CD8-positive, alpha-beta memory T cell (primary cell): ENCODE measurements around the gene OR1F1. TPM values are rescaled to one million over a fixed set of nuclear protein-coding genes. Genes with fewer than 3 reads are reported as not detected.
"Not testable (repeated sequence)": the region's sequence is repeated elsewhere in the genome, so short reads cannot be mapped to it uniquely, and the experiment has no call there.

Experiments
- CTCF ChIA-PET: fragments of 350-600 bp; sonication (Branson Sonifier 250); formaldehyde crosslinking; loops from one replicate; lab custom pipeline; 2021; ENCODE audit warnings: antibody characterized with exemption; lab: Charles Lee
- POLR2A ChIA-PET: fragments of 350-600 bp; sonication (Branson Sonifier 250); formaldehyde crosslinking; loops from one replicate; lab custom pipeline; 2021; ENCODE audit warnings: antibody characterized with exemption; lab: Charles Lee
- DNase-seq, 5 donors: peaks; one replicate each; pipeline versions ENCODE4 v3.0.0 to v3.0.0-alpha.2; 2020 to 2022; ENCODE audit warnings: mixed read lengths in 1 of 5
- H3K27ac ChIP-seq: one replicate; pipeline ENCODE4 v1.7.0; 2013; ENCODE audit warnings: low read depth, mild to moderate bottlenecking, low read length, moderate library complexity
- H3K27me3 ChIP-seq: 2 replicates; pipeline ENCODE4 v1.7.0; 2013; ENCODE audit warnings: low read length, mild to moderate bottlenecking; ENCODE audit not compliant: insufficient read depth, poor library complexity, severe bottlenecking
- H3K36me3 ChIP-seq: 2 replicates; pipeline ENCODE4 v1.7.0; 2013; ENCODE audit warnings: mild to moderate bottlenecking, low read length, moderate library complexity; ENCODE audit not compliant: insufficient read depth
- H3K4me1 ChIP-seq: 2 replicates; pipeline ENCODE4 v1.7.0; 2013; ENCODE audit warnings: mild to moderate bottlenecking, low read length, moderate library complexity; ENCODE audit not compliant: insufficient read depth
- H3K4me3 ChIP-seq: 2 replicates; pipeline ENCODE4 v1.7.0; 2013; ENCODE audit warnings: mild to moderate bottlenecking, low read length
- H3K9me3 ChIP-seq: 2 replicates; pipeline ENCODE4 v1.7.0; 2013; ENCODE audit warnings: mild to moderate bottlenecking, low read length
- H3K27ac Mint-ChIP-seq, 8 donors: one replicate each; pipeline ENCODE4 v1.8.0; 2020 to 2021; ENCODE audit warnings: mixed read lengths in 8 of 8, mild to moderate bottlenecking in 6 of 8, inconsistent platforms in 3 of 8, moderate library complexity in 3 of 8
- H3K27me3 Mint-ChIP-seq, 2 donors: one replicate each; pipeline ENCODE4 v1.8.0; 2020 to 2021; ENCODE audit warnings: mixed read lengths in 2 of 2, mild to moderate bottlenecking in 1 of 2, moderate library complexity in 1 of 2
- H3K36me3 Mint-ChIP-seq, 3 donors: one replicate each; pipeline ENCODE4 v1.8.0; 2020 to 2021; ENCODE audit warnings: mixed read lengths in 3 of 3, inconsistent platforms in 1 of 3, mild to moderate bottlenecking in 1 of 3
- H3K4me1 Mint-ChIP-seq, 3 donors: one replicate each; pipeline ENCODE4 v1.8.0; 2020 to 2021; ENCODE audit warnings: mixed read lengths in 3 of 3, inconsistent platforms in 1 of 3, mild to moderate bottlenecking in 1 of 3
- H3K4me3 Mint-ChIP-seq, 7 donors: one replicate each; pipeline ENCODE4 v1.8.0; 2020 to 2021; ENCODE audit warnings: mixed read lengths in 7 of 7, mild to moderate bottlenecking in 6 of 7, moderate library complexity in 4 of 7, inconsistent platforms in 2 of 7
- H3K9me3 Mint-ChIP-seq, 5 donors: one replicate each; pipeline ENCODE4 v1.8.0; 2020 to 2022; ENCODE audit warnings: mixed read lengths in 5 of 5, mild to moderate bottlenecking in 3 of 5, moderate library complexity in 2 of 5, inconsistent platforms in 1 of 5
- polyA plus RNA-seq: library from polyadenylated mRNA; unstranded; fragments of 300-500 nt; fragmentation: Illumina TruSeq; gene quantifications from one replicate; pipeline ENCODE4 v1.2.3, GENCODE V29; 2021
- total RNA-seq, 2 experiments: library from RNA; stranded (reverse); gene quantifications; one replicate each; pipeline ENCODE4 v1.2.3, GENCODE V29; 2021

The OR1F1 gene
- total and polyA plus RNA-seq, 3 experiments from 2014 or later: not detected

GRCh38 chr16:3179651-3180050 is 8.4 kb upstream of the OR1F1 start:
- CTCF ChIA-PET: interaction anchor here (1.0 to 1.3 kb wide), 4 partner anchors 8 to 143 kb away, joined by 3 to 4 read pairs (median 3); no protein-coding TSS in a partner anchor
- peaks cover 72% of the 10 kb centered on the region for H3K27me3 ChIP-seq
- no peaks in the 10 kb centered on the region for H3K9me3 ChIP-seq
- POLR2A ChIA-PET: no interaction called here
- no peaks in the 10 kb centered on the region for H3K36me3 ChIP-seq
- H3K4me1 ChIP-seq: peaks cover 21% of the 10 kb centered on the region
- no peak overlapping the region for H3K4me3 ChIP-seq
- H3K27ac ChIP-seq: no peak overlapping the region
- Mint-ChIP-seq H3K9me3 (peaks cover 0 to 7% (median 4%) of the 10 kb centered on the region in 5 donors), H3K4me1 (peaks cover 23 to 37% (median 33%) of the 10 kb centered on the region in 3 donors), H3K27ac (peak overlapping the region in 1 of 8 donors; percentile 15), H3K4me3 (no peak overlapping the region), H3K36me3 (peaks cover 0 to 4% (median 0%) of the 10 kb centered on the region in 3 donors), H3K27me3 (peaks cover 81 to 88% of the 10 kb centered on the region in 2 donors)
- no peak for DNase-seq

GRCh38 chr16:3180445-3180878 is 7.5 kb upstream of the OR1F1 start:
- DNase-seq: no peak
- Mint-ChIP-seq H3K36me3 (peaks cover 0 to 4% (median 0%) of the 10 kb centered on the region in 3 donors), H3K4me3 (peak overlapping the region in 2 of 7 donors; percentile 18 to 35), H3K27ac (peak overlapping the region in 2 of 8 donors; percentile 15 to 43), H3K4me1 (peaks cover 23 to 33% (median 28%) of the 10 kb centered on the region in 3 donors), H3K9me3 (peaks cover 0 to 7% (median 4%) of the 10 kb centered on the region in 5 donors), H3K27me3 (peaks cover 77 to 81% of the 10 kb centered on the region in 2 donors)
- H3K27ac ChIP-seq: no peak overlapping the region
- POLR2A ChIA-PET: no interaction called here
- H3K4me3 ChIP-seq: no peak overlapping the region
- H3K36me3 ChIP-seq: no peaks in the 10 kb centered on the region
- CTCF ChIA-PET: interaction anchor here (1.0 to 1.3 kb wide), 3 partner anchors 9 to 51 kb away, joined by 3 to 4 read pairs (median 3); no protein-coding TSS in a partner anchor
- peaks cover 19% of the 10 kb centered on the region for H3K4me1 ChIP-seq
- H3K27me3 ChIP-seq: peaks cover 64% of the 10 kb centered on the region
- H3K9me3 ChIP-seq: no peaks in the 10 kb centered on the region

- H3K27me3 Mint-ChIP-seq: peaks cover 67 to 78% of the 10 kb centered on the region in 2 donors
- H3K27ac Mint-ChIP-seq: peak overlapping the region in 4 of 8 donors; percentile 17 to 86 (median 36)
- H3K36me3 Mint-ChIP-seq, H3K4me3 ChIP-seq, POLR2A ChIA-PET, H3K27ac ChIP-seq, H3K9me3 ChIP-seq, H3K36me3 ChIP-seq, DNase-seq, H3K9me3 Mint-ChIP-seq: not testable (repeated sequence)
- peak overlapping the region; percentile 59 to 86 (median 67) for H3K4me3 Mint-ChIP-seq
- CTCF ChIA-PET: interaction anchor here (0.7 to 2.2 kb wide), 6 partner anchors 12 to 247 kb away, joined by 3 to 6 read pairs (median 3); no protein-coding TSS in a partner anchor
- H3K27me3 ChIP-seq: peaks cover 56% of the 10 kb centered on the region
- H3K4me1 ChIP-seq: peaks cover 19% of the 10 kb centered on the region
- peaks cover 18 to 27% (median 24%) of the 10 kb centered on the region in 3 donors for H3K4me1 Mint-ChIP-seq
These were observed 5.8 kb upstream of the OR1F1 start for GRCh38 chr16:3182293-3182607.

GRCh38 chr16:3182608-3183444 is 5.2 kb upstream of the OR1F1 start:
- Histone ChIP-seq H3K4me3 (peak overlapping the region; percentile 50), H3K9me3 (no peaks in the 10 kb centered on the region), H3K36me3 (no peaks in the 10 kb centered on the region), H3K27ac (peak overlapping the region; percentile 24), H3K4me1 (peaks cover 25% of the 10 kb centered on the region), H3K27me3 (peaks cover 58% of the 10 kb centered on the region)
- Mint-ChIP-seq H3K9me3 (peaks cover 0 to 7% (median 6%) of the 10 kb centered on the region in 5 donors), H3K27me3 (peaks cover 67 to 78% of the 10 kb centered on the region in 2 donors), H3K27ac (peak overlapping the region in 4 of 8 donors; percentile 17 to 86 (median 52)), H3K36me3 (peaks cover 0 to 4% (median 0%) of the 10 kb centered on the region in 3 donors), H3K4me1 (peaks cover 24 to 30% (median 30%) of the 10 kb centered on the region in 3 donors), H3K4me3 (peak overlapping the region; percentile 59 to 93 (median 80))
- POLR2A ChIA-PET: interaction anchor here (1.3 to 1.6 kb wide), 2 partner anchors 52 to 100 kb away, joined by 5 to 6 read pairs; partner anchors contain the start of genes ZNF200 and ZNF263
- CTCF ChIA-PET: interaction anchor here (0.6 to 2.2 kb wide), 9 partner anchors 13 to 274 kb away, joined by 3 to 6 read pairs (median 3); no protein-coding TSS in a partner anchor
- DNase-seq: peak in 3 of 5 donors; percentile 19 to 63 (median 40)

- Histone ChIP-seq H3K4me3 (peak overlapping the region; percentile 50), H3K27me3 (peaks cover 63% of the 10 kb centered on the region), H3K27ac (peak overlapping the region; percentile 24), H3K9me3 (no peaks in the 10 kb centered on the region), H3K4me1 (peaks cover 32% of the 10 kb centered on the region), H3K36me3 (no peaks in the 10 kb centered on the region)
- no peak for DNase-seq
- H3K4me3 Mint-ChIP-seq: peak overlapping the region; percentile 70 to 93 (median 80)
- peaks cover 30 to 37% (median 35%) of the 10 kb centered on the region in 3 donors for H3K4me1 Mint-ChIP-seq
- ChIA-PET POLR2A (interaction anchor here (1.3 to 1.6 kb wide), 2 partner anchors 51 to 99 kb away, joined by 5 to 6 read pairs; partner anchors contain the start of genes ZNF200 and ZNF263), CTCF (interaction anchor here (0.6 to 2.2 kb wide), 6 partner anchors 11 to 274 kb away, joined by 3 to 5 read pairs (median 4); no protein-coding TSS in a partner anchor)
- H3K9me3 Mint-ChIP-seq: peaks cover 0 to 8% (median 6%) of the 10 kb centered on the region in 5 donors
- peaks cover 66 to 80% of the 10 kb centered on the region in 2 donors for H3K27me3 Mint-ChIP-seq
- H3K27ac Mint-ChIP-seq: peak overlapping the region in 5 of 8 donors; percentile 24 to 86 (median 60)
- H3K36me3 Mint-ChIP-seq: peaks cover 0 to 4% (median 0%) of the 10 kb centered on the region in 3 donors
These were observed 4.4 kb upstream of the OR1F1 start for GRCh38 chr16:3183445-3184139.

GRCh38 chr16:3186946-3187690 is 886 bp upstream of the OR1F1 start:
- Mint-ChIP-seq H3K4me1 (peaks cover 57 to 64% (median 59%) of the 10 kb centered on the region in 3 donors), H3K9me3 (peaks cover 0 to 14% (median 6%) of the 10 kb centered on the region in 5 donors), H3K4me3 (peak overlapping the region in 5 of 7 donors; percentile 68 to 86 (median 71)), H3K27me3 (peaks cover 71 to 77% of the 10 kb centered on the region in 2 donors), H3K27ac (peak overlapping the region in 3 of 8 donors; percentile 26 to 87 (median 50)), H3K36me3 (peaks cover 0 to 4% (median 0%) of the 10 kb centered on the region in 3 donors)
- ChIA-PET POLR2A (interaction anchor here (0.6 kb wide), 1 partner anchor 12 kb away, joined by 3 read pairs; no protein-coding TSS in a partner anchor), CTCF (interaction anchor here (1.0 kb wide), 1 partner anchor 37 kb away, joined by 3 read pairs; no protein-coding TSS in a partner anchor)
- Histone ChIP-seq H3K27ac (no peak overlapping the region), H3K36me3 (no peaks in the 10 kb centered on the region), H3K9me3 (no peaks in the 10 kb centered on the region), H3K4me1 (peaks cover 65% of the 10 kb centered on the region), H3K27me3 (peaks cover 69% of the 10 kb centered on the region), H3K4me3 (no peak overlapping the region)
- DNase-seq: no peak

- Histone ChIP-seq H3K9me3 (no peaks in the 10 kb centered on the region), H3K27ac (peak overlapping the region; percentile 31), H3K36me3 (no peaks in the 10 kb centered on the region), H3K27me3 (peaks cover 69% of the 10 kb centered on the region), H3K4me3 (peak overlapping the region; percentile 43), H3K4me1 (peaks cover 52% of the 10 kb centered on the region)
- Mint-ChIP-seq H3K36me3 (peaks cover 0 to 4% (median 0%) of the 10 kb centered on the region in 3 donors), H3K27me3 (peaks cover 67 to 73% of the 10 kb centered on the region in 2 donors), H3K27ac (peak overlapping the region in 4 of 8 donors; percentile 26 to 79 (median 68)), H3K4me3 (peak overlapping the region; percentile 55 to 83 (median 73)), H3K4me1 (peaks cover 46 to 52% (median 47%) of the 10 kb centered on the region in 3 donors), H3K9me3 (peaks cover 0 to 11% (median 4%) of the 10 kb centered on the region in 5 donors)
- no peak for DNase-seq
- ChIA-PET POLR2A (no interaction called here), CTCF (no interaction called here)
These were observed 596 bp downstream of the OR1F1 start for GRCh38 chr16:3188675-3188924.
